GM12878 (cell line): ENCODE data around the gene NBEA. TPM values are rescaled to one million over a fixed set of nuclear protein-coding genes. Genes with fewer than 3 reads are reported as not detected.
A peak's percentile ranks its signal among the peaks of the same experiment; 100 is the strongest.

Source experiments
- ATAC-seq: fragments of 200-7000 bp; cut with Tn5 transposase; 3 replicates; pipeline ENCODE4 v1.9.1; 2020; ENCODE audit warnings: mild to moderate bottlenecking, moderate library complexity
- BruUV-seq: library from RNA; stranded (reverse); fragments of 400-500 nt; replicated peaks from 2 replicates; lab custom pipeline; 2021; lab: Mats Ljungman, UMichigan
- CTCF ChIA-PET: fragments of 300-600 bp; sonication (Branson Sonifier 250); formaldehyde crosslinking; extraction: SDS; loops from one replicate; lab custom pipeline; 2021; ENCODE audit warnings: inconsistent platforms; lab: Yijun Ruan, JAX
- POLR2A ChIA-PET: fragments of 350-600 bp; formaldehyde crosslinking; extraction: SDS; loops from one replicate; lab custom pipeline; 2021; ENCODE audit warnings: inconsistent platforms; lab: Charles Lee
- RAD21 ChIA-PET: fragments of 300-600 bp; sonication (Branson Sonifier 250); formaldehyde crosslinking; loops from one replicate; lab custom pipeline; 2023; ENCODE audit warnings: antibody characterized with exemption; ENCODE audit not compliant: unreplicated experiment; lab: Charles Lee
- SMC1A ChIA-PET: fragments of 300-600 bp; sonication (Branson Sonifier 250); formaldehyde crosslinking; loops from one replicate; lab custom pipeline; 2023; ENCODE audit not compliant: unreplicated experiment, uncharacterized antibody; lab: Charles Lee
- DNase-seq: peaks from one replicate; pipeline ENCODE4 v3.0.0-alpha.2; 2011; ENCODE audit warnings: low read depth, low spot score
- FAIRE-seq: peaks from 3 replicates; lab custom pipeline; 2011; peaks lifted over from hg19 to GRCh38; lab: Jason Lieb, UNC
- H2AFZ ChIP-seq: 2 replicates; pipeline ENCODE4 v1.6.0; 2011; ENCODE audit warnings: low read depth, low read length, control low read depth; ENCODE audit not compliant: control insufficient read depth
- H3K27ac ChIP-seq: 2 replicates; pipeline ENCODE4 v1.5.1; 2011; ENCODE audit warnings: control low read depth; ENCODE audit not compliant: control insufficient read depth, insufficient read depth
- H3K27me3 ChIP-seq, 2 experiments: replicated peaks in 1 of 2; 2 replicates each; pipeline versions ENCODE4 v1.6.0 to v1.6.1; 2011; ENCODE audit warnings: low read length in 1 of 2; ENCODE audit not compliant: control insufficient read depth in 2 of 2, insufficient read depth in 2 of 2
- H3K36me3 ChIP-seq, 2 experiments: 2 replicates each; pipeline ENCODE4 v1.5.1; 2011; ENCODE audit warnings: low read length in 1 of 2; ENCODE audit not compliant: control insufficient read depth in 2 of 2, insufficient read depth in 2 of 2
- H3K4me1 ChIP-seq: 2 replicates; pipeline ENCODE4 v1.6.1; 2011; ENCODE audit warnings: mild to moderate bottlenecking, low read length, moderate library complexity, mixed read lengths; ENCODE audit not compliant: control insufficient read depth, insufficient read depth
- H3K4me2 ChIP-seq: 2 replicates; pipeline ENCODE4 v1.6.0; 2011; ENCODE audit warnings: control low read depth; ENCODE audit not compliant: control insufficient read depth, insufficient read depth
- H3K4me3 ChIP-seq: fragments of 200-600 bp; sonication (generic); 2 replicates; pipeline ENCODE4 v1.5.1; 2016
- H3K79me2 ChIP-seq: 2 replicates; pipeline ENCODE4 v1.6.0; 2011; ENCODE audit warnings: low read length; ENCODE audit not compliant: control insufficient read depth, insufficient read depth
- H3K9ac ChIP-seq: 2 replicates; pipeline ENCODE4 v1.8.0; 2011; ENCODE audit warnings: low read length, control low read depth, mixed read lengths; ENCODE audit not compliant: control insufficient read depth, insufficient read depth
- H3K9me3 ChIP-seq: replicated peaks from 3 replicates; pipeline ENCODE4 v1.5.1; 2011; ENCODE audit warnings: mild to moderate bottlenecking, low read length; ENCODE audit not compliant: control insufficient read depth, insufficient read depth
- H4K20me1 ChIP-seq: 2 replicates; pipeline ENCODE4 v1.6.0; 2011; ENCODE audit not compliant: control insufficient read depth, insufficient read depth
- CBFB ChIP-seq: IDR thresholded peaks from 2 replicates; pipeline ENCODE4 v1.6.1; 2016; ENCODE audit warnings: antibody characterized with exemption, low read depth
- JUNB ChIP-seq: IDR thresholded peaks from 2 replicates; pipeline ENCODE4 v1.6.1; 2016; ENCODE audit warnings: antibody characterized with exemption, mild to moderate bottlenecking
- KLF5 ChIP-seq: fragments of 450-650 bp; IDR thresholded peaks from 2 replicates; pipeline ENCODE4 v1.6.1; 2014; ENCODE audit warnings: mild to moderate bottlenecking; ENCODE audit not compliant: partially characterized antibody
- RCOR1 ChIP-seq: conservative IDR thresholded peaks from 2 replicates; pipeline ENCODE4 v1.6.1; 2012; ENCODE audit warnings: low read depth, low read length, improper control_type of control experiment
- SIN3A ChIP-seq: IDR thresholded peaks from 2 replicates; pipeline ENCODE4 v1.6.1; 2012; ENCODE audit warnings: low read depth, low read length, improper control_type of control experiment
- STAT1 ChIP-seq: fragments of 450-650 bp; conservative IDR thresholded peaks from 2 replicates; pipeline ENCODE4 v1.6.1; 2014; ENCODE audit warnings: antibody characterized with exemption, mild to moderate bottlenecking
- WGBS: methylation state at CpG from one replicate; pipeline ENCODE4 v1.1.6; 2016; ENCODE audit warnings: low lambda C conversion rate; ENCODE audit not compliant: insufficient replicate concordance, insufficient coverage; ENCODE audit errors: missing lambda C conversion rate; 5-methylcytosine and 5-hydroxymethylcytosine counted together
- in situ Hi-C: fragments of 300-500 bp; cut with MboI; formaldehyde crosslinking; loops from 9 replicates; pipeline ENCODE4 v1.14.3; 2018; ENCODE audit warnings: mixed read lengths
- intact Hi-C: fragments of 100-400 bp; cut with micrococcal nuclease; formaldehyde crosslinking; loops from one replicate; pipeline ENCODE4 v1.14.2; 2022; ENCODE audit not compliant: unreplicated experiment
- polyA plus RNA-seq, 11 experiments: library from polyadenylated mRNA; depleted of rRNA in 4 of 11; unstranded in 6 of 11; stranded (reverse) in 5 of 11; fragments of >200 nt; fragmentation: Nextera tagmentation in 4 of 11; fragmentation: Illumina TruSeq in 1 of 11; extraction: Ambion mirVana in 4 of 11; extraction: Trizol in 1 of 11; gene quantifications; 1 replicate in 1 of 11; 2 replicates in 10 of 11; pipeline versions ENCODE4 v1.2.1 to v1.2.3, GENCODE V29; 2011 to 2016; ENCODE audit warnings: inconsistent platforms in 2 of 11, missing spikeins in 2 of 11, low read depth in 1 of 11
- total RNA-seq, 4 experiments: library from RNA; depleted of rRNA in 3 of 4; stranded (reverse); fragments of >200 nt in 3 of 4; fragmentation: Illumina TruSeq in 1 of 4; extraction: Trizol in 1 of 4; gene quantifications; 2 replicates each; pipeline versions ENCODE4 v1.2.1 to v1.2.3, GENCODE V29; 2013 to 2021
- TF ChIP-seq, protein P1 (sequence below): IDR thresholded peaks from 2 replicates; pipeline ENCODE4 v1.6.1; 2012; ENCODE audit warnings: mild to moderate bottlenecking, low read depth, low read length
- TF ChIP-seq, protein P2 (sequence below): fragments of 450-650 bp; IDR thresholded peaks from 2 replicates; pipeline ENCODE4 v1.6.1; 2014; ENCODE audit warnings: mild to moderate bottlenecking
- TF ChIP-seq, protein P3 (sequence below): IDR thresholded peaks from 2 replicates; pipeline ENCODE4 v1.6.1; 2012; ENCODE audit warnings: improper control_type of control experiment, low read depth, low read length; ENCODE audit not compliant: insufficient replicate concordance

Gene NBEA
- total and polyA plus RNA-seq, 10 of the 15 experiments (the other 5 are each of a cell fraction or from before 2014, with no cell fraction given): 0.23 to 3.6 (median 0.55) TPM

DNA sequence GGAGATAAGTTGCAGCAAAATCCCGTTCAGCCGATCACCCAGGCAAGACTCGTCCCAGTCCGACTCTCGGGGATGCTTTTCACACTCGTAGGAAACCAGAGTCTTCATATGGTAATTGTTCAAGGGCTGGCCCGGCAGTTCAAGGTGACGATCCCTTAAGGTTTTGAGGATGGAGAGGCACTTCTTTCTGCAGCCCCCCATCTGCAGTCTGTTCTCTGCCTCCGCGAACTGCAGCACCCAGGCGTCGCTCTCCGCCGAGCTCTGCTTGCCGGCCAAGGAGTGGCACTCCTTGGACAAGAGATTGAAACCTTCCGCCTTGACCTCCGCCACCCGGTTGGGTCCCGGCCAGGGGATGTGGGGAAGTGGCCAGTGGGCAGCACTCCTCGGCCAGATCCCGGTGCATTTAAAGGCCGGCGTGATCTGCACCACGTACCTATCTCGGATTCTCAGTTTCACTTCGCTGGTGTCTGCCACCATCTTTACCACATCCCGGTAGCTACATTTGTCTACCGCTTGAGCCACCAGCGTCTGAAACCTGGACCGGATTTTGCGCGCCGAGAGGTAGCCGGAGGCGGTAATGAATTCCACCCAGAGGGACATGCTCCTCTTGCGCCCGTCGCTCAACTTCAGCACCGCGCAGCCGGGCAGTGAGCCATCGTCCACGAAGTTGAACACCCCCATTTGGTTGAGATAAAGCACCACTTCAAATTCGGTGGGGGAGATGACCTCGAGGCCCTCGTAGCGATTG is 533.3 kb downstream of the NBEA start:
- no peaks in the 10 kb centered on the region for H3K36me3 ChIP-seq
- RAD21 ChIA-PET: no interaction called here
- H3K27ac ChIP-seq: no peak overlapping the region
- H2AFZ ChIP-seq: peak overlapping the region; percentile 12
- peak overlapping the region; percentile 77 for H3K4me2 ChIP-seq
- DNase-seq: no peak
- no peak; the same call in 2 of the 3 replicates for ATAC-seq
- CTCF ChIA-PET: no interaction called here
- H3K4me1 ChIP-seq: no peaks in the 10 kb centered on the region
- peak overlapping the region; percentile 40; the same call in 1 of the 2 replicates for H3K4me3 ChIP-seq
- H4K20me1 ChIP-seq: no peaks in the 10 kb centered on the region
- WGBS: 24% methylated on average over 42 of the region's 47 CpGs
- FAIRE-seq: no peak
- in situ Hi-C loops: no loop called here
- POLR2A ChIA-PET: no interaction called here
- no peak overlapping the region for H3K9ac ChIP-seq
- SMC1A ChIA-PET: no interaction called here
- H3K9me3 ChIP-seq: no peaks in the 10 kb centered on the region; the same call in 2 of the 3 replicates
- intact Hi-C loops: no loop called here
- BruUV-seq: no TSS peak
- H3K27me3 ChIP-seq: peaks cover 11 to 32% of the 10 kb centered on the region in 2 experiments
- H3K79me2 ChIP-seq: no peaks in the 10 kb centered on the region
- TF ChIP-seq STAT1: no peak
- TF ChIP-seq JUNB: no peak
- no peak for TF ChIP-seq KLF5
- TF ChIP-seq, protein P1, sequence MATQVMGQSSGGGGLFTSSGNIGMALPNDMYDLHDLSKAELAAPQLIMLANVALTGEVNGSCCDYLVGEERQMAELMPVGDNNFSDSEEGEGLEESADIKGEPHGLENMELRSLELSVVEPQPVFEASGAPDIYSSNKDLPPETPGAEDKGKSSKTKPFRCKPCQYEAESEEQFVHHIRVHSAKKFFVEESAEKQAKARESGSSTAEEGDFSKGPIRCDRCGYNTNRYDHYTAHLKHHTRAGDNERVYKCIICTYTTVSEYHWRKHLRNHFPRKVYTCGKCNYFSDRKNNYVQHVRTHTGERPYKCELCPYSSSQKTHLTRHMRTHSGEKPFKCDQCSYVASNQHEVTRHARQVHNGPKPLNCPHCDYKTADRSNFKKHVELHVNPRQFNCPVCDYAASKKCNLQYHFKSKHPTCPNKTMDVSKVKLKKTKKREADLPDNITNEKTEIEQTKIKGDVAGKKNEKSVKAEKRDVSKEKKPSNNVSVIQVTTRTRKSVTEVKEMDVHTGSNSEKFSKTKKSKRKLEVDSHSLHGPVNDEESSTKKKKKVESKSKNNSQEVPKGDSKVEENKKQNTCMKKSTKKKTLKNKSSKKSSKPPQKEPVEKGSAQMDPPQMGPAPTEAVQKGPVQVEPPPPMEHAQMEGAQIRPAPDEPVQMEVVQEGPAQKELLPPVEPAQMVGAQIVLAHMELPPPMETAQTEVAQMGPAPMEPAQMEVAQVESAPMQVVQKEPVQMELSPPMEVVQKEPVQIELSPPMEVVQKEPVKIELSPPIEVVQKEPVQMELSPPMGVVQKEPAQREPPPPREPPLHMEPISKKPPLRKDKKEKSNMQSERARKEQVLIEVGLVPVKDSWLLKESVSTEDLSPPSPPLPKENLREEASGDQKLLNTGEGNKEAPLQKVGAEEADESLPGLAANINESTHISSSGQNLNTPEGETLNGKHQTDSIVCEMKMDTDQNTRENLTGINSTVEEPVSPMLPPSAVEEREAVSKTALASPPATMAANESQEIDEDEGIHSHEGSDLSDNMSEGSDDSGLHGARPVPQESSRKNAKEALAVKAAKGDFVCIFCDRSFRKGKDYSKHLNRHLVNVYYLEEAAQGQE: no peak
- no peak for TF ChIP-seq CBFB
- TF ChIP-seq, protein P2, sequence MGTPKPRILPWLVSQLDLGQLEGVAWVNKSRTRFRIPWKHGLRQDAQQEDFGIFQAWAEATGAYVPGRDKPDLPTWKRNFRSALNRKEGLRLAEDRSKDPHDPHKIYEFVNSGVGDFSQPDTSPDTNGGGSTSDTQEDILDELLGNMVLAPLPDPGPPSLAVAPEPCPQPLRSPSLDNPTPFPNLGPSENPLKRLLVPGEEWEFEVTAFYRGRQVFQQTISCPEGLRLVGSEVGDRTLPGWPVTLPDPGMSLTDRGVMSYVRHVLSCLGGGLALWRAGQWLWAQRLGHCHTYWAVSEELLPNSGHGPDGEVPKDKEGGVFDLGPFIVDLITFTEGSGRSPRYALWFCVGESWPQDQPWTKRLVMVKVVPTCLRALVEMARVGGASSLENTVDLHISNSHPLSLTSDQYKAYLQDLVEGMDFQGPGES: no peak
- TF ChIP-seq, protein P3, sequence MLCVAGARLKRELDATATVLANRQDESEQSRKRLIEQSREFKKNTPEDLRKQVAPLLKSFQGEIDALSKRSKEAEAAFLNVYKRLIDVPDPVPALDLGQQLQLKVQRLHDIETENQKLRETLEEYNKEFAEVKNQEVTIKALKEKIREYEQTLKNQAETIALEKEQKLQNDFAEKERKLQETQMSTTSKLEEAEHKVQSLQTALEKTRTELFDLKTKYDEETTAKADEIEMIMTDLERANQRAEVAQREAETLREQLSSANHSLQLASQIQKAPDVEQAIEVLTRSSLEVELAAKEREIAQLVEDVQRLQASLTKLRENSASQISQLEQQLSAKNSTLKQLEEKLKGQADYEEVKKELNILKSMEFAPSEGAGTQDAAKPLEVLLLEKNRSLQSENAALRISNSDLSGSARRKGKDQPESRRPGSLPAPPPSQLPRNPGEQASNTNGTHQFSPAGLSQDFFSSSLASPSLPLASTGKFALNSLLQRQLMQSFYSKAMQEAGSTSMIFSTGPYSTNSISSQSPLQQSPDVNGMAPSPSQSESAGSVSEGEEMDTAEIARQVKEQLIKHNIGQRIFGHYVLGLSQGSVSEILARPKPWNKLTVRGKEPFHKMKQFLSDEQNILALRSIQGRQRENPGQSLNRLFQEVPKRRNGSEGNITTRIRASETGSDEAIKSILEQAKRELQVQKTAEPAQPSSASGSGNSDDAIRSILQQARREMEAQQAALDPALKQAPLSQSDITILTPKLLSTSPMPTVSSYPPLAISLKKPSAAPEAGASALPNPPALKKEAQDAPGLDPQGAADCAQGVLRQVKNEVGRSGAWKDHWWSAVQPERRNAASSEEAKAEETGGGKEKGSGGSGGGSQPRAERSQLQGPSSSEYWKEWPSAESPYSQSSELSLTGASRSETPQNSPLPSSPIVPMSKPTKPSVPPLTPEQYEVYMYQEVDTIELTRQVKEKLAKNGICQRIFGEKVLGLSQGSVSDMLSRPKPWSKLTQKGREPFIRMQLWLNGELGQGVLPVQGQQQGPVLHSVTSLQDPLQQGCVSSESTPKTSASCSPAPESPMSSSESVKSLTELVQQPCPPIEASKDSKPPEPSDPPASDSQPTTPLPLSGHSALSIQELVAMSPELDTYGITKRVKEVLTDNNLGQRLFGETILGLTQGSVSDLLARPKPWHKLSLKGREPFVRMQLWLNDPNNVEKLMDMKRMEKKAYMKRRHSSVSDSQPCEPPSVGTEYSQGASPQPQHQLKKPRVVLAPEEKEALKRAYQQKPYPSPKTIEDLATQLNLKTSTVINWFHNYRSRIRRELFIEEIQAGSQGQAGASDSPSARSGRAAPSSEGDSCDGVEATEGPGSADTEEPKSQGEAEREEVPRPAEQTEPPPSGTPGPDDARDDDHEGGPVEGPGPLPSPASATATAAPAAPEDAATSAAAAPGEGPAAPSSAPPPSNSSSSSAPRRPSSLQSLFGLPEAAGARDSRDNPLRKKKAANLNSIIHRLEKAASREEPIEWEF: no peak
- no peak for TF ChIP-seq RCOR1
- TF ChIP-seq SIN3A: no peak
